Trophoblast cell (in vitro differentiated cells and primary cell): ENCODE measurements around the gene ARHGAP22.

Experiments used
- DNase-seq, 2 donors: peaks; one replicate each; pipeline ENCODE4 v3.0.0-alpha.2; 2016
- H2AFZ ChIP-seq: 2 replicates; pipeline ENCODE4 v1.6.1; 2013; ENCODE audit warnings: low read length, moderate library complexity, mild to moderate bottlenecking; ENCODE audit not compliant: insufficient read depth, poor library complexity
- H2AK5ac ChIP-seq: 2 replicates; pipeline ENCODE4 v1.6.1; 2013; ENCODE audit warnings: mild to moderate bottlenecking, low read length
- H2BK120ac ChIP-seq: 2 replicates; pipeline ENCODE4 v1.6.1; 2013; ENCODE audit warnings: low read length, mild to moderate bottlenecking, moderate library complexity; ENCODE audit not compliant: insufficient read depth, poor library complexity
- H2BK12ac ChIP-seq: 2 replicates; pipeline ENCODE4 v1.6.1; 2013; ENCODE audit warnings: mild to moderate bottlenecking, low read length, moderate library complexity
- H2BK5ac ChIP-seq: 2 replicates; pipeline ENCODE4 v1.6.1; 2013; ENCODE audit warnings: low read length, low read depth, moderate library complexity, mild to moderate bottlenecking; ENCODE audit not compliant: poor library complexity
- H3K14ac ChIP-seq: 2 replicates; pipeline ENCODE4 v1.6.1; 2013; ENCODE audit warnings: mild to moderate bottlenecking, low read length
- H3K18ac ChIP-seq: 2 replicates; pipeline ENCODE4 v1.6.1; 2013; ENCODE audit warnings: mild to moderate bottlenecking, low read length
- H3K23ac ChIP-seq: 2 replicates; pipeline ENCODE4 v1.6.1; 2013; ENCODE audit warnings: low read length
- H3K27ac ChIP-seq: 2 replicates; pipeline ENCODE4 v1.5.1; 2013; ENCODE audit warnings: low read depth, mild to moderate bottlenecking, inconsistent platforms, low read length, moderate library complexity
- H3K27me3 ChIP-seq: 2 replicates; pipeline ENCODE4 v1.6.1; 2013; ENCODE audit warnings: inconsistent platforms, mild to moderate bottlenecking, low read length, moderate library complexity; ENCODE audit not compliant: insufficient read depth
- H3K36me3 ChIP-seq, 2 experiments: 1 replicate in 1 of 2; 2 replicates in 1 of 2; pipeline ENCODE4 v1.6.1; 2013; ENCODE audit warnings: low read length in 2 of 2, mild to moderate bottlenecking in 2 of 2, moderate library complexity in 1 of 2; ENCODE audit not compliant: insufficient read depth in 2 of 2, control insufficient read depth in 1 of 2
- H3K4ac ChIP-seq: 2 replicates; pipeline ENCODE4 v1.6.1; 2013; ENCODE audit warnings: low read depth, mild to moderate bottlenecking, low read length, moderate library complexity
- H3K4me1 ChIP-seq, 2 experiments: 1 replicate in 1 of 2; 2 replicates in 1 of 2; pipeline ENCODE4 v1.6.1; 2013; ENCODE audit warnings: low read length in 2 of 2, mild to moderate bottlenecking in 2 of 2, moderate library complexity in 1 of 2; ENCODE audit not compliant: insufficient read depth in 2 of 2, control insufficient read depth in 1 of 2
- H3K4me2 ChIP-seq: 2 replicates; pipeline ENCODE4 v1.6.1; 2013; ENCODE audit warnings: inconsistent platforms, mild to moderate bottlenecking, low read length, moderate library complexity
- H3K4me3 ChIP-seq: 2 replicates; pipeline ENCODE4 v1.5.1; 2013; ENCODE audit warnings: mild to moderate bottlenecking, low read depth, low read length, inconsistent platforms
- H3K79me1 ChIP-seq: one replicate; pipeline ENCODE4 v1.6.1; 2013; ENCODE audit warnings: low read length
- H3K79me2 ChIP-seq: 2 replicates; pipeline ENCODE4 v1.6.1; 2013; ENCODE audit warnings: low read length, mild to moderate bottlenecking; ENCODE audit not compliant: control insufficient read depth, insufficient read depth, poor library complexity
- H3K9ac ChIP-seq: 2 replicates; pipeline ENCODE4 v1.6.1; 2013; ENCODE audit warnings: mild to moderate bottlenecking, low read length
- H3K9me3 ChIP-seq: 2 replicates; pipeline ENCODE4 v1.6.1; 2013; ENCODE audit warnings: low read depth, mild to moderate bottlenecking, control low read depth, inconsistent platforms, low read length; ENCODE audit not compliant: insufficient read depth
- H4K12ac ChIP-seq: 2 replicates; pipeline ENCODE4 v1.6.1; 2013; ENCODE audit warnings: low read depth, mild to moderate bottlenecking, low read length, moderate library complexity
- H4K8ac ChIP-seq: 2 replicates; pipeline ENCODE4 v1.6.1; 2013; ENCODE audit warnings: low read depth, mild to moderate bottlenecking, low read length, moderate library complexity
- H4K91ac ChIP-seq: one replicate; pipeline ENCODE4 v1.6.1; 2013; ENCODE audit warnings: low read depth, mild to moderate bottlenecking, low read length, moderate library complexity
- WGBS: extraction: QIAGEN DNeasy Blood & Tissue Kit; methylation state at CpG from one replicate; pipeline ENCODE4 v1.1.7; 2013; ENCODE audit warnings: missing lambda C conversion rate; ENCODE audit not compliant: insufficient read length, insufficient coverage; ENCODE audit errors: extremely low coverage; 5-methylcytosine and 5-hydroxymethylcytosine counted together

Gene ARHGAP22

GRCh38 chr10:48616436-48616835 is 11.6 kb upstream of the ARHGAP22 start:
- H4K91ac ChIP-seq: no peak overlapping the region
- no peak overlapping the region for H3K14ac ChIP-seq
- H3K4me2 ChIP-seq: no peak overlapping the region
- no peak overlapping the region for H3K4ac ChIP-seq
- no peak overlapping the region for H2AK5ac ChIP-seq
- no peaks in the 10 kb centered on the region for H3K36me3 ChIP-seq
- no peaks in the 10 kb centered on the region for H3K79me1 ChIP-seq
- H3K23ac ChIP-seq: no peak overlapping the region
- H3K9me3 ChIP-seq: no peaks in the 10 kb centered on the region
- no peak overlapping the region for H2BK12ac ChIP-seq
- H3K4me3 ChIP-seq: no peak overlapping the region
- no peak overlapping the region for H3K18ac ChIP-seq
- H4K8ac ChIP-seq: no peak overlapping the region
- H3K27me3 ChIP-seq: no peaks in the 10 kb centered on the region
- H2BK5ac ChIP-seq: no peak overlapping the region
- H3K4me1 ChIP-seq: no peaks in the 10 kb centered on the region
- H2AFZ ChIP-seq: no peak overlapping the region
- H3K9ac ChIP-seq: no peak overlapping the region
- no peak overlapping the region for H3K27ac ChIP-seq
- H3K79me2 ChIP-seq: no peaks in the 10 kb centered on the region
- H2BK120ac ChIP-seq: no peak overlapping the region
- no CpG with 5 or more reads among the region's 1 CpG for WGBS
- no peak overlapping the region for H4K12ac ChIP-seq
- DNase-seq: no peak

- Histone ChIP-seq H3K4me3 (no peak overlapping the region), H3K4me1 (no peaks in the 10 kb centered on the region), H2BK120ac (no peak overlapping the region), H3K23ac (no peak overlapping the region), H3K27ac (no peak overlapping the region), H4K12ac (no peak overlapping the region), H3K9ac (no peak overlapping the region), H3K18ac (no peak overlapping the region), H3K79me1 (no peaks in the 10 kb centered on the region), H4K91ac (no peak overlapping the region), H3K14ac (no peak overlapping the region), H3K27me3 (no peaks in the 10 kb centered on the region), H3K36me3 (no peaks in the 10 kb centered on the region), H3K4ac (no peak overlapping the region), H2BK5ac (no peak overlapping the region), H2BK12ac (no peak overlapping the region), H3K79me2 (no peaks in the 10 kb centered on the region), H2AFZ (no peak overlapping the region), H3K9me3 (no peaks in the 10 kb centered on the region), H2AK5ac (no peak overlapping the region), H3K4me2 (no peak overlapping the region), H4K8ac (no peak overlapping the region)
- DNase-seq: peak; percentile 63 to 83
- WGBS: no CpG with 5 or more reads among the region's 2 CpGs
Observed at GRCh38 chr10:48614481-48615390, 9.9 kb upstream of the ARHGAP22 start.

GRCh38 chr10:48613016-48613415 is 8.1 kb upstream of the ARHGAP22 start:
- Histone ChIP-seq H2BK12ac (no peak overlapping the region), H3K27ac (no peak overlapping the region), H3K79me2 (no peaks in the 10 kb centered on the region), H2AFZ (no peak overlapping the region), H2BK5ac (no peak overlapping the region), H3K79me1 (no peaks in the 10 kb centered on the region), H3K27me3 (no peaks in the 10 kb centered on the region), H3K9me3 (no peaks in the 10 kb centered on the region), H4K91ac (no peak overlapping the region), H2AK5ac (no peak overlapping the region), H4K8ac (no peak overlapping the region), H4K12ac (no peak overlapping the region), H3K18ac (no peak overlapping the region), H3K36me3 (no peaks in the 10 kb centered on the region), H3K4me3 (no peak overlapping the region), H3K23ac (no peak overlapping the region), H3K4ac (no peak overlapping the region), H3K14ac (no peak overlapping the region), H3K9ac (no peak overlapping the region), H3K4me1 (no peaks in the 10 kb centered on the region), H2BK120ac (no peak overlapping the region), H3K4me2 (no peak overlapping the region)
- no peak for DNase-seq
- WGBS: no CpG with 5 or more reads among the region's 2 CpGs

GRCh38 chr10:48612236-48612943 is 7.5 kb upstream of the ARHGAP22 start:
- H2BK12ac ChIP-seq: no peak overlapping the region
- H4K8ac ChIP-seq: no peak overlapping the region
- H2BK5ac ChIP-seq: no peak overlapping the region
- peaks cover 3 to 4% of the 10 kb centered on the region in 2 experiments for H3K4me1 ChIP-seq
- DNase-seq: peak in 1 of 2 donors; percentile 14
- no peaks in the 10 kb centered on the region for H3K79me2 ChIP-seq
- no peak overlapping the region for H3K23ac ChIP-seq
- H3K27ac ChIP-seq: no peak overlapping the region
- no peak overlapping the region for H3K14ac ChIP-seq
- H3K18ac ChIP-seq: no peak overlapping the region
- H3K79me1 ChIP-seq: no peaks in the 10 kb centered on the region
- H3K4ac ChIP-seq: no peak overlapping the region
- H3K27me3 ChIP-seq: no peaks in the 10 kb centered on the region
- H4K91ac ChIP-seq: no peak overlapping the region
- no peak overlapping the region for H3K4me3 ChIP-seq
- no peak overlapping the region for H3K9ac ChIP-seq
- H4K12ac ChIP-seq: no peak overlapping the region
- H3K9me3 ChIP-seq: no peaks in the 10 kb centered on the region
- no peak overlapping the region for H2AFZ ChIP-seq
- no peak overlapping the region for H2AK5ac ChIP-seq
- H2BK120ac ChIP-seq: no peak overlapping the region
- no peak overlapping the region for H3K4me2 ChIP-seq
- WGBS: no CpG with 5 or more reads among the region's 3 CpGs
- H3K36me3 ChIP-seq: no peaks in the 10 kb centered on the region
